Measurements from ENCODE around the gene MACROD1. TPM values are rescaled to one million over a fixed set of nuclear protein-coding genes. Genes with fewer than 3 reads are reported as not detected.
"Not testable (repeated sequence)": the region's sequence is repeated elsewhere in the genome, so short reads cannot be mapped to it uniquely, and the experiment has no call there.

MACROD1 gene
- total and polyA plus RNA-seq, 2 experiments from 2014 or later = 21.2 to 403 TPM

- WGBS, 2 experiments (ENCODE audit: low coverage in 1 of 2, low lambda C conversion rate in 2 of 2, missing lambda C conversion rate in 2 of 2) = 85 to 86% methylated on average over 14 to 19 of the region's 19 CpGs
Measured at GRCh38 chr11:64048042-64048854, 117.7 kb downstream of the MACROD1 start.

GRCh38 chr11:64047373-64047772 is 118.5 kb downstream of the MACROD1 start:
- H3K4me2 ChIP-seq (ENCODE audit: unreplicated experiment); H4K20me1 ChIP-seq (ENCODE audit: insufficient read depth); H3F3A ChIP-seq (ENCODE audit: insufficient read depth); H3K9me3 ChIP-seq (ENCODE audit: low read depth); H2AFZ ChIP-seq; H3K27me3 ChIP-seq (replicated peaks; ENCODE audit: insufficient read depth); H3K9me2 ChIP-seq (ENCODE audit: insufficient read depth); H3K27ac ChIP-seq; H3K4me1 ChIP-seq (ENCODE audit: insufficient read depth); H3K36me3 ChIP-seq (ENCODE audit: low read depth); H3K4me3 ChIP-seq; H3K79me2 ChIP-seq (ENCODE audit: insufficient read depth); H3K9ac ChIP-seq; DNase-seq; in situ Hi-C loops (cut with MboI): not testable (repeated sequence)
- WGBS, 2 experiments (ENCODE audit: low coverage in 1 of 2, low lambda C conversion rate in 2 of 2, missing lambda C conversion rate in 2 of 2) = 96 to 98% methylated on average over 8 of the region's 8 CpGs

More at GRCh38 chr11:64048042-64048854, 117.7 kb downstream of the MACROD1 start:
- H3K4me3 ChIP-seq = no peak overlapping the region
- H3K9me2 ChIP-seq (ENCODE audit: insufficient read depth) = no peaks in the 10 kb centered on the region
- H3K4me2 ChIP-seq (ENCODE audit: unreplicated experiment) = no peak overlapping the region
- no peaks in the 10 kb centered on the region for H3K4me1 ChIP-seq (ENCODE audit: insufficient read depth)
- H3K9ac ChIP-seq = no peak overlapping the region
- H4K20me1 ChIP-seq (ENCODE audit: insufficient read depth) = no peaks in the 10 kb centered on the region
- no peak for TF ChIP-seq EZH2phosphoT487 (IDR thresholded peaks at IDR 0.05; ENCODE audit: insufficient read depth, low read depth)
- TF ChIP-seq EZH2 (IDR thresholded peaks at IDR 0.05; ENCODE audit: insufficient read depth, poor library complexity, severe bottlenecking) = no peak
- H3K36me3 ChIP-seq (ENCODE audit: low read depth) = no peaks in the 10 kb centered on the region
- H2AFZ ChIP-seq = no peak overlapping the region
- H3F3A ChIP-seq (ENCODE audit: insufficient read depth) = no peaks in the 10 kb centered on the region
- in situ Hi-C loops (cut with MboI) = no loop called here
- H3K9me3 ChIP-seq (ENCODE audit: low read depth) = no peaks in the 10 kb centered on the region
- no peaks in the 10 kb centered on the region for H3K79me2 ChIP-seq (ENCODE audit: insufficient read depth)
- no peaks in the 10 kb centered on the region for H3K27me3 ChIP-seq (replicated peaks; ENCODE audit: insufficient read depth)
- no peak for DNase-seq
- no peak overlapping the region for H3K27ac ChIP-seq

- H3K27ac ChIP-seq = no peak overlapping the region
- no peak for TF ChIP-seq EZH2 (IDR thresholded peaks at IDR 0.05; ENCODE audit: insufficient read depth, poor library complexity, severe bottlenecking)
- no peak for TF ChIP-seq EZH2phosphoT487 (IDR thresholded peaks at IDR 0.05; ENCODE audit: insufficient read depth, low read depth)
- H4K20me1 ChIP-seq (ENCODE audit: insufficient read depth) = no peaks in the 10 kb centered on the region
- no peak overlapping the region for H3K4me3 ChIP-seq
- H2AFZ ChIP-seq = no peak overlapping the region
- H3K27me3 ChIP-seq (replicated peaks; ENCODE audit: insufficient read depth) = no peaks in the 10 kb centered on the region
- no peak for DNase-seq
- no peak overlapping the region for H3K9ac ChIP-seq
- H3K4me2 ChIP-seq (ENCODE audit: unreplicated experiment) = no peak overlapping the region
- H3K4me1 ChIP-seq (ENCODE audit: insufficient read depth) = no peaks in the 10 kb centered on the region
- no peaks in the 10 kb centered on the region for H3K9me2 ChIP-seq (ENCODE audit: insufficient read depth)
- H3K79me2 ChIP-seq (ENCODE audit: insufficient read depth) = no peaks in the 10 kb centered on the region
- WGBS, 2 experiments (ENCODE audit: low coverage in 1 of 2, low lambda C conversion rate in 2 of 2, missing lambda C conversion rate in 2 of 2) = 85 to 91% methylated on average over 2 of the region's 2 CpGs
- H3K36me3 ChIP-seq (ENCODE audit: low read depth) = no peaks in the 10 kb centered on the region
- H3K9me3 ChIP-seq (ENCODE audit: low read depth) = no peaks in the 10 kb centered on the region
- in situ Hi-C loops (cut with MboI) = no loop called here
- no peaks in the 10 kb centered on the region for H3F3A ChIP-seq (ENCODE audit: insufficient read depth)
Measured at GRCh38 chr11:64045700-64046099, 120.2 kb downstream of the MACROD1 start.

- Histone ChIP-seq H3K36me3 (ENCODE audit: low read depth) (no peaks in the 10 kb centered on the region), H3K9me3 (ENCODE audit: low read depth) (no peaks in the 10 kb centered on the region), H3K79me2 (ENCODE audit: insufficient read depth) (no peaks in the 10 kb centered on the region), H3K4me2 (ENCODE audit: unreplicated experiment) (no peak overlapping the region), H3K9me2 (ENCODE audit: insufficient read depth) (no peaks in the 10 kb centered on the region), H3K27ac (no peak overlapping the region), H3K27me3 (replicated peaks; ENCODE audit: insufficient read depth) (no peaks in the 10 kb centered on the region), H3K4me3 (no peak overlapping the region), H3F3A (ENCODE audit: insufficient read depth) (no peaks in the 10 kb centered on the region), H4K20me1 (ENCODE audit: insufficient read depth) (no peaks in the 10 kb centered on the region), H3K9ac (no peak overlapping the region), H2AFZ (no peak overlapping the region), H3K4me1 (ENCODE audit: insufficient read depth) (no peaks in the 10 kb centered on the region)
- no peak for DNase-seq
- in situ Hi-C loops (cut with MboI) = no loop called here
- 77 to 84% methylated on average over 5 to 18 of the region's 18 CpGs for WGBS, 2 experiments (ENCODE audit: low coverage in 1 of 2, low lambda C conversion rate in 2 of 2, missing lambda C conversion rate in 2 of 2)
- TF ChIP-seq EZH2 (IDR thresholded peaks at IDR 0.05; ENCODE audit: insufficient read depth, poor library complexity, severe bottlenecking) = no peak
- no peak for TF ChIP-seq EZH2phosphoT487 (IDR thresholded peaks at IDR 0.05; ENCODE audit: insufficient read depth, low read depth)
Measured at GRCh38 chr11:64044730-64045393, 121.1 kb downstream of the MACROD1 start.

All from GM23248 (cell line).